Left ventricle myocardium superior (tissue), 1 donor: ENCODE measurements around the gene ZNF582. TPM values are rescaled to one million over a fixed set of nuclear protein-coding genes. Genes with fewer than 3 reads are reported as not detected.
"Not testable (repeated sequence)": the region's sequence is repeated elsewhere in the genome, so short reads cannot be mapped to it uniquely, and the experiment has no call there.

ENCODE experiments used
- ATAC-seq: fragments of 200-7000 bp; cut with Tn5 transposase; one replicate; pipeline ENCODE4 v1.9.1; 2020; ENCODE audit warnings: mild to moderate bottlenecking, moderate library complexity
- DNase-seq: peaks from one replicate; pipeline ENCODE4 v3.0.0-alpha.2; 2020
- intact Hi-C: fragments of 100-400 bp; cut with micrococcal nuclease; formaldehyde crosslinking; loops from one replicate; pipeline ENCODE4 v1.11.0; 2022
- total RNA-seq: library from RNA; stranded (reverse); fragmentation: NEBNext Ultra II Directional; extraction: Animal tissue kit (Norgen Biotek cat#: 25700); gene quantifications from one replicate; pipeline ENCODE4 v1.2.1, GENCODE V29; 2021
- donor health status: DM: no; HTN: yes; CAD: no; lungs with severe emphysema.

The ZNF582 gene
- total RNA-seq, 1 donor from 2014 or later: 5.5 TPM

GRCh38 chr19:56360841-56361240, 32.5 kb downstream of the ZNF582 start:
- intact Hi-C loops: no loop called here
- ATAC-seq: no peak

GRCh38 chr19:56356944-56357343, 36.4 kb downstream of the ZNF582 start:
- no peak for ATAC-seq
- intact Hi-C loops: no loop called here

More at GRCh38 chr19:56360841-56361240, 32.5 kb downstream of the ZNF582 start:
- no peak for DNase-seq

GRCh38 chr19:56355517-56355916, 37.8 kb downstream of the ZNF582 start:
- no peak for DNase-seq
- ATAC-seq: no peak
- intact Hi-C loops: no loop called here

More at GRCh38 chr19:56356944-56357343, 36.4 kb downstream of the ZNF582 start:
- DNase-seq: no peak

GRCh38 chr19:56351208-56351607, 42.1 kb downstream of the ZNF582 start:
- DNase-seq: no peak
- intact Hi-C loops: loop anchor here (5.0 kb wide), 1 partner anchor 99 kb away; no protein-coding TSS in a partner anchor
- ATAC-seq: no peak

- ATAC-seq (no peak), DNase-seq (no peak)
- intact Hi-C loops: loop anchor here (5.0 kb wide), 1 partner anchor 98 kb away; no protein-coding TSS in a partner anchor
Measured at GRCh38 chr19:56350416-56351045, 42.8 kb downstream of the ZNF582 start.

- intact Hi-C loops: no loop called here
- no peak for ATAC-seq
- DNase-seq: no peak
Measured at GRCh38 chr19:56348289-56348877, 45.0 kb downstream of the ZNF582 start.

GRCh38 chr19:56347163-56347778, 46.1 kb downstream of the ZNF582 start:
- DNase-seq: no peak
- intact Hi-C loops: no loop called here
- ATAC-seq: no peak

- intact Hi-C loops: no loop called here
- DNase-seq (no peak), ATAC-seq (no peak)
Measured at GRCh38 chr19:56341948-56342347, 51.4 kb downstream of the ZNF582 start.

- ATAC-seq, DNase-seq, intact Hi-C loops: not testable (repeated sequence)
Measured at GRCh38 chr19:56339031-56339430, 54.3 kb downstream of the ZNF582 start.

- DNase-seq, intact Hi-C loops, ATAC-seq: not testable (repeated sequence)
Measured at GRCh38 chr19:56337077-56337476, 56.3 kb downstream of the ZNF582 start.

GRCh38 chr19:56335371-56335770, 58.0 kb downstream of the ZNF582 start:
- ATAC-seq, intact Hi-C loops, DNase-seq: not testable (repeated sequence)

- no peak for ATAC-seq
- DNase-seq: no peak
- intact Hi-C loops: no loop called here
Measured at GRCh38 chr19:56333506-56333905, 59.8 kb downstream of the ZNF582 start.

Other genes with a start within 250 kb of the ZNF582 start
- gene GALP, start 217.5 kb downstream of the ZNF582 start, total RNA-seq: not detected
- not detected for gene ZSCAN5B, start 195.8 kb downstream of the ZNF582 start, total RNA-seq
- not detected for gene ZSCAN5C, start 191.3 kb downstream of the ZNF582 start, total RNA-seq
- not detected for gene EDDM13, start 120.8 kb downstream of the ZNF582 start, total RNA-seq
- gene ZSCAN5A, start 78.7 kb downstream of the ZNF582 start, total RNA-seq: 18.4 TPM
- gene ZNF583, start 10.8 kb upstream of the ZNF582 start, total RNA-seq: 5.3 TPM
- 5.6 TPM for gene ZNF667, start 83.8 kb upstream of the ZNF582 start, total RNA-seq
- gene ZNF471, start 114.3 kb upstream of the ZNF582 start, total RNA-seq: 7.6 TPM
- 4.9 TPM for gene ZFP28, start 145.4 kb upstream of the ZNF582 start, total RNA-seq
- 4.2 TPM for gene ZNF470, start 173.9 kb upstream of the ZNF582 start, total RNA-seq
- 6.6 TPM for gene ZNF71, start 201.8 kb upstream of the ZNF582 start, total RNA-seq
- not detected for gene SMIM17, start 249.6 kb upstream of the ZNF582 start, total RNA-seq